Endodermal cell (in vitro differentiated cells): ENCODE data around the gene SBNO1. TPM values are rescaled to one million over a fixed set of nuclear protein-coding genes. Genes with fewer than 3 reads are reported as not detected.
"Not testable (repeated sequence)": the region's sequence is repeated elsewhere in the genome, so short reads cannot be mapped to it uniquely, and the experiment has no call there.

Experiments
- DNase-seq: peaks from one replicate; pipeline ENCODE4 v3.0.0-alpha.2; 2017
- H3K27ac ChIP-seq: 2 replicates; pipeline ENCODE4 v1.5.1; 2013; ENCODE audit warnings: mild to moderate bottlenecking, low read depth, low read length, moderate library complexity
- H3K27me3 ChIP-seq: 2 replicates; pipeline ENCODE4 v1.6.1; 2013; ENCODE audit warnings: mild to moderate bottlenecking, low read length, moderate library complexity; ENCODE audit not compliant: insufficient read depth, control insufficient read depth, poor library complexity, severe bottlenecking
- H3K36me3 ChIP-seq: 2 replicates; pipeline ENCODE4 v1.7.0; 2013; ENCODE audit warnings: mild to moderate bottlenecking, low read length, moderate library complexity; ENCODE audit not compliant: control insufficient read depth, insufficient read depth
- H3K4me1 ChIP-seq: one replicate; pipeline ENCODE4 v1.7.0; 2013; ENCODE audit warnings: low read length; ENCODE audit not compliant: control insufficient read depth, insufficient read depth
- H3K4me3 ChIP-seq: 2 replicates; pipeline ENCODE4 v1.5.1; 2013; ENCODE audit warnings: mild to moderate bottlenecking, low read length, moderate library complexity
- H3K9ac ChIP-seq: 2 replicates; pipeline ENCODE4 v1.6.1; 2013; ENCODE audit warnings: mild to moderate bottlenecking, low read length, moderate library complexity; ENCODE audit not compliant: poor library complexity, severe bottlenecking; ENCODE audit errors: extremely low read depth
- H3K9me3 ChIP-seq: 2 replicates; pipeline ENCODE4 v1.6.1; 2013; ENCODE audit warnings: mild to moderate bottlenecking, low read length, moderate library complexity; ENCODE audit not compliant: control insufficient read depth
- H3K27ac Mint-ChIP-seq: 2 replicates; pipeline ENCODE4 v1.8.0; 2020; ENCODE audit warnings: mixed read lengths
- H3K27me3 Mint-ChIP-seq: 2 replicates; pipeline ENCODE4 v1.8.0; 2021; ENCODE audit warnings: mild to moderate bottlenecking, mixed read lengths; ENCODE audit not compliant: insufficient read depth
- H3K36me3 Mint-ChIP-seq: 2 replicates; pipeline ENCODE4 v1.8.0; 2020; ENCODE audit warnings: low read depth, mixed read lengths
- H3K4me1 Mint-ChIP-seq: 2 replicates; pipeline ENCODE4 v1.8.0; 2020; ENCODE audit warnings: mixed read lengths
- H3K4me3 Mint-ChIP-seq: 2 replicates; pipeline ENCODE4 v1.8.0; 2020; ENCODE audit warnings: mild to moderate bottlenecking, moderate library complexity, mixed read lengths
- H3K9me3 Mint-ChIP-seq: 2 replicates; pipeline ENCODE4 v1.8.0; 2020; ENCODE audit warnings: mild to moderate bottlenecking, mixed read lengths
- WGBS, 2 experiments: methylation state at CpG; one replicate each; pipeline versions ENCODE4 v1.1.5 to v1.1.7; 2013; ENCODE audit warnings: missing lambda C conversion rate in 2 of 2, mixed read lengths in 1 of 2; ENCODE audit not compliant: insufficient coverage in 1 of 2, insufficient read length in 1 of 2; 5-methylcytosine and 5-hydroxymethylcytosine counted together
- total RNA-seq, 2 donors: library from RNA; stranded (reverse); fragmentation: NEBNext Ultra II Directional in 1 of 2; extraction: Animal tissue kit (Norgen Biotek cat#: 25700) in 1 of 2; gene quantifications; 2 replicates in 1 of 2; 3 replicates in 1 of 2; pipeline ENCODE4 v1.2.1, GENCODE V29; 2021
- TF ChIP-seq, protein P1 (sequence below): fragments of 200-600 bp; sonication (generic); conservative IDR thresholded peaks from 2 replicates; pipeline ENCODE4 v1.5.0; 2021; ENCODE audit warnings: antibody characterized with exemption, mild to moderate bottlenecking

SBNO1 gene
- total RNA-seq, 2 donors from 2014 or later: 44.5 to 44.7 TPM

DNA sequence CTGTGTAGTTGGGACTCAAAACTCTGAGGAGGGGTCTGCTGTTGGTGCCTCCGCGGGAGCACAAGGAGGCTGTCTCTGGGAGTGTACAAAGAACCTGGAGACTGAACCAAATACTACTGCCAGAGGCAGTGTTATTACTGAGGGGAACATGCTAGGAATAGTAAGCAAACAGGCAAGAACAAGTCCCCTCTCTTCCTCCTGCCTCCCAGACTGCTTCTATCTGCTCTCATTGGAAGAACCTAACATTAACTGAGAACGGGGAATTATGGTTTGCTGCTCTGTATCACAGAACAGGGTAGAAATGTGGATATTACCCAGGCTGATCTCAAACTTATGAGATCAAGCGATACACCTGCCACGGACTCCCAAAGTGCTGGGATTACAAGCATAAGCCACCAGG, 14.7 kb upstream of the SBNO1 start:
- no peaks in the 10 kb centered on the region for H3K27me3 Mint-ChIP-seq
- DNase-seq: no peak
- Histone ChIP-seq H3K36me3 (no peaks in the 10 kb centered on the region), H3K27me3 (no peaks in the 10 kb centered on the region), H3K9ac (no peak overlapping the region), H3K4me3 (no peak overlapping the region), H3K9me3 (no peaks in the 10 kb centered on the region), H3K4me1 (no peaks in the 10 kb centered on the region), H3K27ac (no peak overlapping the region)
- TF ChIP-seq, protein P1, sequence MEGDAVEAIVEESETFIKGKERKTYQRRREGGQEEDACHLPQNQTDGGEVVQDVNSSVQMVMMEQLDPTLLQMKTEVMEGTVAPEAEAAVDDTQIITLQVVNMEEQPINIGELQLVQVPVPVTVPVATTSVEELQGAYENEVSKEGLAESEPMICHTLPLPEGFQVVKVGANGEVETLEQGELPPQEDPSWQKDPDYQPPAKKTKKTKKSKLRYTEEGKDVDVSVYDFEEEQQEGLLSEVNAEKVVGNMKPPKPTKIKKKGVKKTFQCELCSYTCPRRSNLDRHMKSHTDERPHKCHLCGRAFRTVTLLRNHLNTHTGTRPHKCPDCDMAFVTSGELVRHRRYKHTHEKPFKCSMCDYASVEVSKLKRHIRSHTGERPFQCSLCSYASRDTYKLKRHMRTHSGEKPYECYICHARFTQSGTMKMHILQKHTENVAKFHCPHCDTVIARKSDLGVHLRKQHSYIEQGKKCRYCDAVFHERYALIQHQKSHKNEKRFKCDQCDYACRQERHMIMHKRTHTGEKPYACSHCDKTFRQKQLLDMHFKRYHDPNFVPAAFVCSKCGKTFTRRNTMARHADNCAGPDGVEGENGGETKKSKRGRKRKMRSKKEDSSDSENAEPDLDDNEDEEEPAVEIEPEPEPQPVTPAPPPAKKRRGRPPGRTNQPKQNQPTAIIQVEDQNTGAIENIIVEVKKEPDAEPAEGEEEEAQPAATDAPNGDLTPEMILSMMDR: no peak
- no peaks in the 10 kb centered on the region for H3K36me3 Mint-ChIP-seq
- no peak overlapping the region for H3K27ac Mint-ChIP-seq
- WGBS, 2 experiments: 91 to 93% methylated on average over 3 to 5 of the region's 5 CpGs
- no peaks in the 10 kb centered on the region for H3K9me3 Mint-ChIP-seq
- H3K4me1 Mint-ChIP-seq: no peaks in the 10 kb centered on the region
- no peak overlapping the region for H3K4me3 Mint-ChIP-seq

DNA sequence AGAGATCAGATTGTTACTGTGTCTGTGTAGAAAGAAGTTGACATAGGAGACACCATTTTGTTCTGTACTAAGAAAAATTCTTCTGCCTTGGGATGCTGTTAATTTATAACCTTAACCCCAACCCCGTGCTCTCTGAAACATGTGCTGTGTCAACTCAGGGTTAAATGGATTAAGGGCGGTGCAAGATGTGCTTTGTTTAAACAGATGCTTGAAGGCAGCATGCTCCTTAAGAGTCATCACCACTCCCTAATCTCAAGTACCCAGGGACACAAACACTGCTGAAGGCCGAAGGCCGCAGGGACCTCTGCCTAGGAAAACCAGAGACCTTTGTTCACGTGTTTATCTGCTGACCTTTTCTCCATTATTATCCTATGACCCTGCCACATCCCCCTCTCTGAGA, 7.8 kb upstream of the SBNO1 start:
- H3K4me3 ChIP-seq, H3K27me3 ChIP-seq, H3K9me3 Mint-ChIP-seq, H3K36me3 ChIP-seq, H3K36me3 Mint-ChIP-seq, H3K9me3 ChIP-seq, H3K4me1 Mint-ChIP-seq, H3K27me3 Mint-ChIP-seq, H3K4me1 ChIP-seq, H3K4me3 Mint-ChIP-seq, H3K27ac ChIP-seq, DNase-seq, H3K9ac ChIP-seq: not testable (repeated sequence)
- WGBS, 2 experiments: 79% methylated on average over 4 of the region's 5 CpGs; no CpG with 5 or more reads in 1 of the 2 experiments
- H3K27ac Mint-ChIP-seq: peak overlapping the region; percentile 46

DNA sequence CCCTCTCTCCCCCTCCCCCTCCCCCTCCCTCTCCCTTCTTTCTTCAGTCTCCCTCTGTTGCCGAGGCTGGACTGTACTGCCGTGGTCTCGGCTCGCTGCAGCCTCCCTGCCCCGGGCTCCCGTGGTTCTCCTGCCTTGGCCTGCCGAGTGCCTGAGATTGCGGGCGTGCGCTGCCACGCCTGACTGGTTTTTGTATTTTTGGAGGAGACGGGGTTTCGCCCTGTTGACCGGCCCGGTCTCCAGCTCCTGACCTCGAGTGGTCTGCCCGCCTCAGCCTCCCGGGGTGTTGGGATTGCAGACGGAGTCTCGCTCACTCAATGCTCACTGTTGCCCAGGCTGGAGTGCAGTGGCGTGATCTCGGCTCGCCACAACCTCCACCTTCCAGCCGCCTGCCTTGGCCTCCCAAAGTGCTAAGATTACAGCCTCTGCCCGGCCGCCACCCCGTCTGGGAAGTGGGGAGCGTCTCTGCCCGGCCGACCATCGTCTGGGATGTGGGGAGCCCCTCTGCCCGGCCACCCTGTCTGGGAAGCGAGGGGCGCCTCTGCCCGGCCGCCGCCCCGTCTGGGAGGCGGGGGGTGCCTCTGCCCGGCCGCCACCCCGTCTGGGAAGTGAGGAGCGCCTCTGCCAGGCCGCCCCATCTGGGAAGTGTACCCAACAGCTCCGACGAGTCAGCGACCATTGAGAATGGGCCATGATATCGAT, 7.2 kb upstream of the SBNO1 start:
- 94 to 95% methylated on average over 19 to 48 of the region's 48 CpGs for WGBS, 2 experiments
- H3K36me3 Mint-ChIP-seq, H3K4me3 Mint-ChIP-seq, H3K36me3 ChIP-seq, H3K27me3 Mint-ChIP-seq, H3K4me3 ChIP-seq, H3K9me3 Mint-ChIP-seq, H3K4me1 Mint-ChIP-seq, H3K27ac Mint-ChIP-seq, H3K27ac ChIP-seq, H3K4me1 ChIP-seq, H3K9me3 ChIP-seq, H3K9ac ChIP-seq, H3K27me3 ChIP-seq, DNase-seq: not testable (repeated sequence)

DNA sequence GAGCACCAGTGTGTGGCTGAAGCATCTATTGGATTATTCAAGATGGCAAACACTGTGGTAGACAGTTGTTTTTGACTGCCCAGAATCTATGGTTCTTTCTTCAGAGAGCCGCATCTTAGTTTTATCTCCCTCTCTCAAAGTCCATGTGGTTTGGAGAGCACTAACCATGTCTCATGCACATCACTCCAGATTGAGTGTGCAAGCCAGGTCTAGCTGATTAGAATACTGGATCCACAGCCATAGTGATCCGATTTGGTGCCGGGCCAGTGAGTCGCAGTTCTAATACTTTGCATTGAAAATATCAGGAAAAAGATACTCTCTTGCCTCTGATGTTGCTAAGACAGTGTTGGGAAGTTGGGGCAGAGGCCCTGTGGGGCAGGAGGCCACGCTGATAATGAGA, 4.6 kb upstream of the SBNO1 start:
- Histone ChIP-seq H3K4me3 (no peak overlapping the region), H3K4me1 (no peaks in the 10 kb centered on the region), H3K9ac (no peak overlapping the region), H3K9me3 (peaks cover 6% of the 10 kb centered on the region), H3K36me3 (no peaks in the 10 kb centered on the region), H3K27ac (no peak overlapping the region), H3K27me3 (no peaks in the 10 kb centered on the region)
- H3K27me3 Mint-ChIP-seq: no peaks in the 10 kb centered on the region
- H3K4me1 Mint-ChIP-seq: peaks cover 7% of the 10 kb centered on the region
- 88 to 91% methylated on average over 5 of the region's 5 CpGs for WGBS, 2 experiments
- H3K4me3 Mint-ChIP-seq: no peak overlapping the region
- DNase-seq: no peak
- H3K27ac Mint-ChIP-seq: no peak overlapping the region
- TF ChIP-seq, protein P1: no peak
- H3K9me3 Mint-ChIP-seq: peaks cover 6% of the 10 kb centered on the region
- no peaks in the 10 kb centered on the region for H3K36me3 Mint-ChIP-seq

DNA sequence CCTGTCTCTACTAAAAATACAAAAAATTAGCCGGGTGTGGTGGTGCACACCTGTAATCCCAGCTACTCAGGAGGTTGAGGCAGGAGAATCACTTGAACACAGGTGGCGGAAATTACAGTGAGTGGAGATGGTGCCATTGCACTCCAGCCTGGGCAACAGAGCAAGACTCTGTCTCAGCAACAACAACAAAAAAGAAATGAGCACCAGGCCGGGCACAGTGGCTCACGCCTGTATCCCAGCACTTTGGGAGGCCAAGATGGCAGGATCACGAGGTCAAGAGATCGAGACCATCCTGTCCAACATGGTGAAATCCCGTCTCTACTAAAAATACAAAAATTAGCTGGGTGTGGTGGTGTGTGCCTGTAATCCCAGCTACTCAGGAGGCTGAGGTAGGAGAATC, 3.8 kb upstream of the SBNO1 start:
- H3K4me1 Mint-ChIP-seq, DNase-seq, H3K4me1 ChIP-seq, H3K36me3 Mint-ChIP-seq, H3K4me3 ChIP-seq, H3K27ac ChIP-seq, H3K9ac ChIP-seq, H3K27ac Mint-ChIP-seq, H3K9me3 ChIP-seq, H3K9me3 Mint-ChIP-seq, H3K27me3 ChIP-seq, H3K27me3 Mint-ChIP-seq, H3K4me3 Mint-ChIP-seq, H3K36me3 ChIP-seq: not testable (repeated sequence)
- 93 to 96% methylated on average over 5 to 6 of the region's 7 CpGs for WGBS, 2 experiments
